GM18508 (cell line): ENCODE data around the gene POLE2.
"Not testable (repeated sequence)": the region's sequence is repeated elsewhere in the genome, so short reads cannot be mapped to it uniquely, and the experiment has no call there.

Experiments used
- ATAC-seq: cut with Tn5 transposase; IDR thresholded peaks from one replicate; pipeline ENCODE4 v1.9.1; 2021; ENCODE audit warnings: moderate number of reproducible peaks; ENCODE audit not compliant: insufficient read depth, unreplicated experiment

The POLE2 gene

GRCh38 chr14:49620182-49621113 lies 67.6 kb downstream of the POLE2 start, which contains the start of the genes MGAT2 and RPL36AL:
MGAT2 (plus strand) TSS chr14:49620799; CDS start chr14:49621269, 470 bp downstream.
RPL36AL (minus strand) TSS chr14:49620626; CDS start chr14:49619104, 1,522 bp downstream.
- peak; percentile 84 for ATAC-seq

GRCh38 chr14:49619730-49620129 lies 68.3 kb downstream of the POLE2 start:
- no peak for ATAC-seq

- not testable (repeated sequence) for ATAC-seq
These were observed 68.7 kb downstream of the POLE2 start for GRCh38 chr14:49619273-49619672.

- ATAC-seq: no peak
These were observed 70.0 kb downstream of the POLE2 start for GRCh38 chr14:49617852-49618519.

GRCh38 chr14:49615776-49616175 lies 72.2 kb downstream of the POLE2 start:
- no peak for ATAC-seq

GRCh38 chr14:49614196-49614595 lies 73.8 kb downstream of the POLE2 start:
- no peak for ATAC-seq

- ATAC-seq: no peak
These were observed 75.3 kb downstream of the POLE2 start for GRCh38 chr14:49612671-49613070.

- ATAC-seq: no peak
These were observed 75.8 kb downstream of the POLE2 start for GRCh38 chr14:49612251-49612650.

- ATAC-seq: no peak
These were observed 80.4 kb downstream of the POLE2 start for GRCh38 chr14:49607583-49607982.

- ATAC-seq: peak; percentile 32
These were observed 89.3 kb downstream of the POLE2 start, which contains the start of gene LRR1 for GRCh38 chr14:49598485-49599300. LRR1 (plus strand) TSS chr14:49598940; CDS start chr14:49599021, 81 bp downstream.

- no peak for ATAC-seq
These were observed 89.9 kb downstream of the POLE2 start for GRCh38 chr14:49598189-49598484.

- ATAC-seq: no peak
These were observed 93.5 kb downstream of the POLE2 start for GRCh38 chr14:49594347-49595091.
